Stimulated activated CD8-positive, alpha-beta memory T cell treated with anti-CD3 and anti-CD28 coated beads, Interleukin-4, amount 100 ng/mL, for 48 hours (primary cell): ENCODE measurements around the gene IL17B.

Source experiments
- DNase-seq: peaks from one replicate; pipeline ENCODE4 v3.0.0-alpha.2; 2020

IL17B gene

DNA sequence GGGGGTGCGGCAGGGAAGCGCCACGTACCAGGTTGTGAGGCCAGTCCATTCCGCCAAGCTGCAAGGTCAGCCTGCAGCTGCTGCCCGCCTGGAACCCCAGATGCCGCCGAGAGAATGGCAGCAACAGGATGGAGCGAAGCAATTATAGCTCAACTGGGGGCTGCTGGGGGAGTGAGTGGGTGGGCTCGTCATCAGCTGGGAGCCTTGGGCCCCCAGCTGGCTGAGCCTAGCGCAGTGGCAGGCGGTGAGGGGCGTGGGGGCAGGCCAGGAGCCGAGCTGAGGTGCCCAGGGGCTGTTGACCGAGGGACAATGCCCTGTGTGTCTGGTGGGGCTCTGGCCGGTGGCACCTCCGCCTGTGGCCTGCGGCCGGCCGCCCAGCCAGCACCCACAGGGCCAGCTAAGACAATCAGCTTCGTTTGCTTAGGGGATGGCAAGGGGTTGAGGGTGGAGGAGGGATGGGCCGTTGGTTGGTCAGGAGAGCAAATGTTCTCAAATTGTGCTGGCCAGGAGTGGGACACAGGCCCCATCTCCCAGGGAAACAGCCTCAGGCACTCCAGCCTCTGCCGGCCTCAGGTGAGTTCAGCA lies at the start of gene IL17B:
IL17B (minus strand) TSS at position 116 of the 585 bp plus-strand sequence; CDS start at position 49, 67 bp downstream.
- no peak for DNase-seq

- no peak for DNase-seq
Measured at GRCh38 chr5:149428032-149428431, 48.9 kb upstream of the IL17B start.

DNA sequence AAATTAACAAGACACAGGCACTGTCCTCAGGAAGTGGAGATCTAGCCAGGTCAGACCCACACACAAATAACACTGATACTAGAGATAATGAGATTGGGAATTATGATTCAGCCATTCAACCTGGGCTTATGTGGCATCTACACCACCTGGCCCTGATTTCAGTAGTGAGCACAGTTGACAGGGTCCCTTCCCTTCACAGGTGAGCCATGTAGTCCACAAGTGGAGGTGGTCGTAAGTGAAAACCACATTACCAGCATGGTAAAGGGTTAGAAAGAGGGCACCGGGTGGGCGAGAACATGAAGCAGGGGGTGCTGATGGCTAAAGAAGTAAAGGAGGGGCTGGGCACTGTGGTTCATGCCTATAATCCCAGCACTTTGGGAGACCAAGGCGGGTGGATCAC lies 48.3 kb upstream of the IL17B start:
- no peak for DNase-seq

GRCh38 chr5:149426931-149427330 lies 47.8 kb upstream of the IL17B start:
- DNase-seq, result no peak

DNA sequence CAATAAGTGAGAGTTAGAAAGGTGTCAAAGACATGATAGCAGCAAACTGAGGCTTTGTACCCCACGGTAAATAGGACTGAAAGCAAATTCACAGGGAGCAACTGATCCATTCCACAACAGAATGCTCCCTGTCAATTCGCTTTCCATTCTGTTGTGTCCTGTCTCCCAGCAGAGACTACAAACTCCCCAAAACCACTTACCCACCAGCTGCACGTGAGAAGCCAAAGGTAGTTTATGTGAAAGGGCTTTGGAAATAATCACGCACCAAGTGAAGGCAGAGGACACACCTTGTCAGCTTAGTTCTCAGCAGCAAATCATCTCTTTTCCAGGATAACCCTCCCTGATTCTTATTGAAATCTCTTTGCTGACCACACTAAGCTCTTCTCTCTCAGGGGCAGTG lies 46.6 kb upstream of the IL17B start:
- DNase-seq, result no peak

GRCh38 chr5:149424371-149425315 lies 45.6 kb upstream of the IL17B start:
- DNase-seq, result no peak

- no peak for DNase-seq
Measured at GRCh38 chr5:149423794-149424268, 44.7 kb upstream of the IL17B start.

GRCh38 chr5:149423049-149423793 lies 44.1 kb upstream of the IL17B start:
- no peak for DNase-seq

DNA sequence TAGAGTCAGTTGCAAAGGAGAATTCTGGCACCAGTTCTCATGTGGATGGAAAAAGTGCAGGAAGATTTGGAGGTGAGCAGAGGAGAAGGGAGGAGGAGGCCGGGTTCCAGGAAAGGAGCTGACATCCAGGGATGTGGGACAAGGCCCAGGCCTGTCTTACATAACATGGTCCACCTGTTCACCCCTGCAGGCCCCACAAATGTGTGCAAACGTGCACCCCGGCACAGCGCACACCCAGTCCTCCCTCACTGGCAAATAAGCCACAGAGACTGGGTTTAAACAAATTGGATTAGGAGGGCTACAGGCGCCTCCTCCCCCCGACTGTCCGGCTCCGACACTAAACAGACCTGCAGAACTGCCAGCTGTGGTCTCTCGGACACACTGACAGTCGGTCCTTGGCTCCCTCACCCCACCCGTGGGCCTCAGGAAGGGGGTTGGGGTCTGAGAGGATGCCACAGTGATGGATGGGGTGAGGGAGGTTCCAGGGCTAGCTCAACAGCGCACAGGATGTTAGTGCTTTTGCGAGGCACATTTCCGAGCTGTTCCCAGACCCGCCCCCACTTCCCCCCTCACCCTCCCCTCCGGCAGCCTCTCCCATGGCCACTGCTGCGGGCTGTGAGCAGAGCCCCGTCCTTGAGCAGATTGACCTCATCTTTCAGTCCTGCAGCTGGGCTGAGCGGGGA lies 43.4 kb upstream of the IL17B start:
- DNase-seq, result no peak

GRCh38 chr5:149421834-149422233 lies 42.7 kb upstream of the IL17B start:
- DNase-seq, result no peak

GRCh38 chr5:149421372-149421685 lies 42.2 kb upstream of the IL17B start:
- DNase-seq, result no peak

GRCh38 chr5:149420545-149421371 lies 41.7 kb upstream of the IL17B start:
- no peak for DNase-seq

DNA sequence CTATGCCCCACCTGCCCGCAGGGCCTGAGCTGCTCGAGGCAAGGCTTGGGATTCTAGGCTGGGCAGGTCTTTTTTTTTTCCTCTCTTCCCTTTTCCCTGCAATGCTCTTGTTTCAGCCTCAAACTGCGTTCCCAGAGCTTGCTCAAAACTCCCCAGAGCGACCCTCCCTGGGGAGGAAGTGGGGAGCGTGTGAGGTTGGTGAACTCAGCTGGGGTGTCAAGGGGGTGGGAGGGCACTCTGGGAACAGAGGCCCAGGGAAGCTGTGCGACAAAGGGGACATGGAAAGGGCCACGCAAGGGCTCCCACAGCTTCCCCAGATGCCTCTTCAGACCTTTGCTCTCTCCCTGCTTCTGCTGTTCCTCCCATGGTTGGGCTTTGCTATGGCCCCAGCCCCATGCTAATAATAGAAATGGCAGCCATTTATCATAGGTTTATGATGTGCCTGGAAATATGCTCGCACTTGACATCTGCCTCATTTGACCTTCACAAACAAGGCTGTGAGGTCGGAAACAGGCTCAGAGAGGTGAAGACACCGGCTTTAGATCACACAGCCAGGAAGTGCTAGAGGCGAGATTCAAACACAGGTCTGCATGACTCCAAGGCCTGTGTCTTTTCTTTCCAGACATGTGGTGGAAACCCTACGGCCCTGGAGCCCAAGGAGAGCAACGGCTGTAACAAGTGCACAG lies 40.9 kb upstream of the IL17B start:
- DNase-seq, result no peak

GRCh38 chr5:149419532-149419858 lies 40.4 kb upstream of the IL17B start:
- DNase-seq, result no peak

DNA sequence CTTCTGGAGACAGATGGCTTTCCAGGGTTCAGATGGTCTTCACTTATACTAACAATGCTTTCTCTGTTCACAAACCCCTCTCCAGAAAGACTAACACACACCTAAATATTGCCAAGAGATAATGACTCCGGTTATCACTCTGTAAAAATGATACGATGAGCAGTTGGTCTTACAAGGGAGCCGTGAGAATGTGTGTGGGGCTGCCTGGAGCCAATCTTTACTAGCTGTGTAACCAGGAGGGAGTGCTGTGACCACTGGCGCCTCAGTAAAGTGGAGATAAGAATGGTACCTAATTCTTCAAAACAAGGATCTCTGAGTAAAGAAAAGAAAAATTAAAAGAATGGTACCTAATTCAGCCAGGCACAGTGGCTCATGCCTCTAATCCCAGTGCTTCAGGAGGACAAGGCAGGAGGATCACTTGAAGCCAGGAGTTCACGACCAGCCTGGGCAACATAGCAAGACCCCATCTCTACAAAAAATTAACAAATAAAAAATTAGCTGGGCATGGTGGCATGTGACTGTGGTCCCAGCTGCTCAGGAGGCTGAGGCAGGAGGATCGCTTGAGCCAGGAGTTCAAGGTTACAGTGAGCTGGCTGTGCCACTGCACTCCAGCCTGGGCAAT lies 39.9 kb upstream of the IL17B start:
- no peak for DNase-seq

GRCh38 chr5:149417711-149418368 lies 38.7 kb upstream of the IL17B start:
- no peak for DNase-seq

DNA sequence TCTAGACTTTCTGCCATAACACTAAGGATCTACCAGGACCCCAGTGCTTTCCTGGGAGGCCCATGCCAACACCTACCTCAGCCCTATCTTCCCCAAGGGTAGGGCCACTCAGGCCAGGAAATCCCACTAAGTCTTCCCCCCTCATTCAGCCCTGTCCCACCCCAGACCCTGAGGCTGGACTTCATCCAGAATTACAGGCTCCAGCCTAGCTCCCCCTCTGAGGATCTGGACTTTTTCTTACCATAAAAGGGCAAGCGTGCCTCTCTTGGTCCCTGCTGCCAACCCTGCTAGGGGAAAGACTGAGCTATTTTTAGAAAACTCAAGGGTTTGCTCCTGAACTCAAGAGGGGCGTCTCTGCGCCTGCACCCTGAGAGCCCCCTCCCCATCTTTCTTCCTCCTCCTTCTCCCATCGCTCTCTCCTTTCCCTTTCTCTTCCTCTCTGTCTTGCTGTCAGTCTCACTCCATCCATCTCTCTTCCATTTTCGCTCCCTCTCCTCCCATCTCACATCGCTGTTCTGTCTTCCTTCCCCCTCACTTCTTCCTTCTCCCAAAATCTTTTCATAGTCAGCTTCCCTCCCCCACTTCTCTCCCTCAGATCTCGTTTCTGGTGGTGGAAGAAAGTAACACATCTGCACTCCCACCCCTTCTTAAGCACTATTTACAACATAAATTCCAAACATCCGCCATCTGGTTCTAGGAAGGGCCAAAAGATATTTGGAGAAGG lies 38.1 kb upstream of the IL17B start:
- DNase-seq, result no peak

GRCh38 chr5:149415066-149415967 lies 36.2 kb upstream of the IL17B start:
- DNase-seq, result no peak
